UCSD-AML1 (cell line): ENCODE data around the gene TNFSF4.
"Not testable (repeated sequence)": the region's sequence is repeated elsewhere in the genome, so short reads cannot be mapped to it uniquely, and the experiment has no call there.

ENCODE experiments used
- DNase-seq: peaks from one replicate; lab custom pipeline; 2025; ENCODE audit not compliant: unreplicated experiment; lab: John Stamatoyannopoulos, UW

Gene TNFSF4, protein sequence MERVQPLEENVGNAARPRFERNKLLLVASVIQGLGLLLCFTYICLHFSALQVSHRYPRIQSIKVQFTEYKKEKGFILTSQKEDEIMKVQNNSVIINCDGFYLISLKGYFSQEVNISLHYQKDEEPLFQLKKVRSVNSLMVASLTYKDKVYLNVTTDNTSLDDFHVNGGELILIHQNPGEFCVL

DNA sequence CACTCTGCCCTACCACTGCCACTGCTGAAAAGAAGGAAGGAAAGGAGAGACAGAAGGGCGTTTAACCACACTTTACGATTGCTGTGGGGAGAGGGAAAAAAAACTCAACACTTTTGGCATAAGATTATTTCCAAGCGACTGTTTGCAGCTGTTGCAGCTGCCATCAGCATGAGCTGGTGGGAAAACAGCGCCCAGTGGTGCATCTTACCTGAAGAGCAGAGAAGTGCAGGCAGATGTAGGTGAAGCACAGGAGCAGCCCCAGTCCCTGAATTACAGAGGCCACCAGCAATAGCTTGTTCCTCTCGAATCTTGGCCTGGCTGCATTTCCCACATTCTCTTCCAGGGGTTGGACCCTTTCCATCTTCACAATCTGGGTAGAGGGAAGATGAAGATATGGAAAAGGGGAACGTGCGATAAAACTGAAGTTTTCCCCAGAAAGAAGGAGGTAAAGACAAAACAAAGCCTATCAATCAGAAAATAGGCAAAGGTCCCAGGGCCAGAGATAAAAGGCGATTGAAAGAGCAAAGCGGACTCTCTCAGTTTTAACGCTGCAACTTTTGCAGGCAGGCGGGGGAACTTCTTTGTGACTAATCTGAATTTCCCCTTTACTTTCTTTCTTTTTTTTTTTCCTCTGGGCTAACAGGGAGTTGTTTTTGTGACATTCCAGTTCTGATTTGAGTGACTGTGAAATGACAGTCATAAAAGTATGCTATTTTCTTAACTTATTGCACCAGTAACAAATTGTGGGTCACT, at the start of gene TNFSF4:
TSS of gene TNFSF4 (minus strand) at position 516 of the 753 bp plus-strand sequence. CDS start at position 361, 155 bp downstream.
- peak; percentile 39 for DNase-seq

DNA sequence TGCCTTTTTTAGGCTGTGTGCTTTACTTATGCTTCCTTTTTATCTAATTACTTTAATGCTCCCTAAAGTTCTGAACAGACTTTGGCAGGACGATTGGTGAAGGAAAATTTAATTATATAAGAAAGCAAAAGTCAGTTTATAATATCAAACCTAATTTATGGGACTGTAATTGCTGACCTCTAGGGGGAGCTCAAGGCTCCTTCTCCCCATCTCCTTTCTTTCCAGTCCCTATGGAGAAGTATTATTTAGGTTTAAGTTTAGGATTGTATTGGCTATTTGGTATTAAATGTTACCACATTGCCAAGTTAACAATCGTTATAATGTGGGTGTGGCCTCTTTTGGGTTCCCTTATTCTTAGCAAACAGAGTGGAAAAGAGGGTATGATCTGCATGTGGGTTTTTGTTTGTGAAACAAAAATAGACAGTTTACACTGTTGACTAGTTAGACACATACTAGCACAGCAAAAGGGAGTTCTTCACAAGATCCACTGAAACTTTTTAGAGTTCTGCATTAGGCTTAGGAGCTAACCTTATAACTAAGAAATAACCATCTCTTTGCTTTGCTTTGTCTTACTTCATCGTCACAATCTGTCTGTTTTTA, 48.2 kb upstream of the TNFSF4 start:
- DNase-seq = no peak

DNA sequence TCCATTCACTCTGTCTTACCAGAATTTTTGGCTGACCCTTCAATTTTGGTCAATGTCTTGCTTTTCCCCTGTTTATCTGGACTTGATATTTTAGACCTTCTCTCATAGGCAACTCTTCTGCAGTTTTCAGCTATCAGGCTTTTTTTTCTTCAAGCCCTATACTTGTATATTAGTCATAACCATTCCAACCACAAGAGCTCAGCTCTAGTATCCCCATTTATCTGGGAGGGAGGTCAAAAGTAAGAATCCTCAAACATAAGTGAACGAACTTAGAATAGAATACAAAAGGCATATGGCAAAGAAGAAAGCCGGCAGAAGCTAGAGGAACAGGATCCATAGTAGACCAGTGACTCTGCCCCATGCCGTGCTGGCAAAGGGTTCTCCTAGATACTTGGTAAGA, 45.9 kb upstream of the TNFSF4 start:
- no peak for DNase-seq

DNA sequence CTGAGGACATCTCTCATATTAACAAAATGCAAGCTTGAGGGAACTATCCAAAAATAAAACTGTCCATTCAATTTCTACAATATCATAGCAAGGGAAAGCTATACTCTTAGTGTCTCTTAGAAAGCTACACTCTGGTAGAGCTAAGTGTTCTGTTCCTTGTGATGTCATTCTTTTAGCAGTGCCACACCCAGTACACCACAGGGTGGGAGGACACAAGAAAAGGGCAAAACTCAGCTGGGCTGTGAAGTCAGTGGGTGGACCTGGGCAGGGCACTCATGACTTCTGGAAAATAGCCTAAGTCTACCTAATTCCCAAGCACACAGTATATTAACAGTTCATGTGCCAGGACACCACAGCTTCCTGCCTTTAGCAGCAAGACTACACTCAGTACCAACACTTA, 42.2 kb upstream of the TNFSF4 start:
- DNase-seq = no peak

DNA sequence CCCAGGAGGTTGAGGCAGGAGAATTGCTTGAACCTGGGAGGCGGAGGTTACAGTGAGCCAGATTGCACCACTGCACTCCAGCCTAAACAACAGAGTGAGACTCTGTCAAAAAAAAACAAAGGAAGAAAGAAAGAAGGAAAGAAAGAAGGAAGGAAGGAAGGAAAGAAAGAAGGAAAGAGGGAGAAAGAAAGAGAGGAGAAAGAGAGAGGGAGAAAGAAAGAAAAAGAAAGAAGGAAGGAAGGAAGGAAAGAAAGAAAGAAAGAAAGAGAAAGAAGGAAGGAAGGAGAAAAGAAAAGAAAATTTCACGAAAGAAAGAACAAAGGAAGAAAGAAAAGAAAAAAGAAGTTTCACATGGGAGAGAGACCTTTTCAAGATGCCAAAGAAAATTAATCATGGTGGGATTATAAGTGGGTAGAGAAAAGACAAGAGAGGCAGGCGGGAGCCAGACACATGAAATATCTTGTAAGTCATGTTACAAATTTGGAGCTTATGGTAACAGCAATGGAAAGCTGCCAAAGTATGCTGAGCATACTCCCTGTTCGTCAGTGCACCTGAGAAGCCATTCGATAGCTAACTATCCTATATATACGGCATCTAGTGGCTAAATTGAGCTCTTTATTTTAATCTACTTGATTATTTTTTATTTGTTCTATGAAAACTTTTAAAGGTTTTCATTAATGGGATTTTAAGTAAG, 41.3 kb upstream of the TNFSF4 start:
- DNase-seq = no peak

DNA sequence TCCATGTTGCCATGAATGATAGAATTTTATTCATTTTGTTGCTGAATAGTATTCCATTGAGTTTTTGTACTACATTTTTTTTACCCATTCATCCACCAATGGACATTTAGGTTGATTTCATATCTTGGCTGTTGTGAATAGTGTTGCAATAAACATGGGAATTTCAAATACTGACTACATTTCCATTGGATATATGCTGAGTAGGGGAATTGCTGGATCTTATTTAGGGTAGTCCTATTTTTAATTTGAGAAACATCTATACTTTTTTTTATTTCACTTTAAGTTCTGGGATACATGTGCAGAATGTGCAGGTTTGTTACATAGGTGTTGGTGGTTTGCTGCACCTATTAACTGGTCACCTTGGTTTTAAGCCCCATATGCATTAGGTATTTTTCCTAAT, 38.8 kb upstream of the TNFSF4 start:
- DNase-seq = no peak

DNA sequence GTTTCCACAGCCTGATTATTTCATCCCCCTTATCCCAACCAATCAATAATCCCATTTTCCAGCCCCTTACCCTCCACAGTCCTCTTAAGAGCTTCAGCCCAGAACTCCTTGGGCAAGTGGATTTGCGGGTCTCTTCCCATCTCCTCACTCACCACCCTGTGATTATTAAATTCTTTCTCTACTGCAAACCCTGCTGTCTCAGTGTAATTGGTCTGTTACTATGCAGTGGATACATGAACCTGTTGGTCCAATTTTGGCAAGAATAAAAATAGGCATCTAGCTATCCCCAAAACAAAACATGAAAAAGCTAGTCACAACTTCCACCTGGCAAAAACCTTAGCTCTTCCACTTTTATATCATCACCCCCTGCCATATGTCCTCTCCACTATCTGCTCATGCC, 36.2 kb upstream of the TNFSF4 start:
- no peak for DNase-seq

DNA sequence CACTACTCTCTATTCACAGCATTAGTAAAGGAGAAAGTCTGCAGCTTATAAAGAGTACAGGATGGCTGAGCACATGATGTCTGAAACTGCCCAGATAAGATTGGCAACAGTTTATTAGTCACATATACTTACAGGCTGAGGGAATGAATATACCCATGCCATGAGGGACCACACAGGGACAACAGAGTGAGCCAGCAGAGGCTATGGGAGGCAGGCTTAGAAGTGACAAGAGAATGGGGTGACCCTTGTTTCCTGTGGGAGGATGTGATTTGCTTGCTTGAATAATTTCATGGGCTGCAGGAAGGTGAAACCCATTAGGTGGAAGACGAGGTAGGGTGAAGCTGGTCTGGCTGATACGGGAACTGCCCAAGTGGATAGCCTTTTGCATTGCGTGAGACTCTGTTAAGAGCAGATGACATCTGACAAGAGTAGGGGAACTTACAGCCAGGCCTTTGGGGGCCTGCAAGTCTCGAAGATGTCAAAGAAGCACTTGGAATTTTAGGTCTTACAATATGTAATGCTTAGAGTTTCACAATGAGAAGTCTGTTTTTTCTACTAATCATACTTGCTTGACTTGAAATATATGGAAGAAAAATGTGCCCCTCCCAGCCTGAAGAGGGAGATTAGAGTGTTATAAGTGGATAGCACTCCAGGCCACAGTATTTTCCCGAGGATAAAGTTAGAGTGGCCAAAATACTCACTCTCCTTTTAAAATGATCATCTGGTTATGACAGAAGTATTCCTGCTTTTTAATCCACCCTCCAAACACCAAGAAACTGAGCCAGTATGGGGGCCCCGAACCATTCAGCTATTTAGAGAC, 34.6 kb upstream of the TNFSF4 start:
- no peak for DNase-seq

DNA sequence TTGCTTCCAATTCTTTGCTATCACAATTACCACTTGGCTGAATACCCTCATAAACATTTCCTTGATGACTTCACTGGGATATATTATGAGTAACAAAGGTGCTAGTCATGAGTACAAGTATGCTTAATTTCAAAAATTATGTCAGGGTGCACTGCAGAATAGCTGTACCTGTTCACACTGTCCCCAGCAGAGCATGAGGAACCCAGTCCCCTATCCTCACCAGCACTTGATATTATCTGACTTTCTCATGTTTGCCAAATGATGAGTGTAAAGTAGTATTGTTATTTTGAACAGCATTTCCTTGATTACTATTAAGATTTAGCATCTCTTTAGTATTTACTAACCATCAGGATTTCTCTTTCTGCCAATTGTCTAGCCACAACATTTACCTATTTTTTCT, 33.5 kb upstream of the TNFSF4 start:
- no peak for DNase-seq

DNA sequence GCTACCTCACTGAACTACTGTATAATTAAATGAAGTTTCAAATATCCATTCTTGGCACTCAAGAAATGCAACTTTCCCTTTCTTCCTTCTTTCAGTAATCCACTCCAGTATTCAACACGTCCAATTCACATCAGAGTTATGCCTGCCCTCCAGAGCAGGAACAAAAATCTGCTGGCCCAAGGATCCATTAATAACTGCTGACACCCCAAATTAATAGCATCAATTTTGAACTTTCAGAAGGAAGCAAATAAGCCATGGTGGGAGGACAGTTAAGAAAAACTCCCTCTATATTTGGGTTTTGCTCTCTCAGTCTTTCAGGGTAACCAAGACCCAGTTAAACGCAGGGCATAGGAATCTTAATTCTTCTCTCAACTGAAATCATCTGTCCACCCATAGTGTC, 31.9 kb upstream of the TNFSF4 start:
- no peak for DNase-seq

DNA sequence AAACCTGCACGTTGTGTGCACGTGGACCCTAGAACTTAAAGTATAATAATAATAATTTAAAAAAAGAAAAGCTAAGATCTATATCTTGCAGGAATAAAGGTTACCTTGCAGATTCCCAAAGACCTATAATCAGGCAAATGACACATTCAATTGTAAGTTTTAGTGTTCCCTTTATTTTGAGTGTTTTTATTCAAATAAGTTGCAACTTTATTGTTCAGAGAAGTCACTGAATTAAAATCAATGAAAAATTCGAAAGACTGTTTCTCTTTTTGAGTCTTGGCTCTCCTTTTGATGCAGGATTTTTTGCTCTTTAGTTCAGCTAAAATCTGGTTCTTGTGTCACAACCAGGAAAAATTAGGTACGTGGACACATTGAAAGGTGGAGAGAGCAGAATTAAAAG, 27.8 kb upstream of the TNFSF4 start:
- DNase-seq = no peak

DNA sequence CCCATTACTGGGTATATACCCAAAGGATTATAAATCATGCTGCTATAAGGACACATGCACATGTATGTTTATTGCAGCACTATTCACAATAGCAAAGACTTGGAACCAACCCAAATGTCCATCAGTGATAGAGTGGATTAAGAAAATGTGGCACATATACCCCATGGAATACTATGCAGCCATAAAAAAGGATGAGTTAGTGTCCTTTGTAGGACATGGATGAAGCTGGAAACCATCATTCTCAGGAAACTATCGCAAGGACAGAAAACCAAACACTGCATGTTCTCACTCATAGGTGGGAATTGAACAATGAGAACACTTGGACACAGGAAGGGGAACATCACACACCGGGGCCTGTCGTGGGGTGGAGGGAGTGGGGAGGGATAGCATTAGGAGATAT, 27.3 kb upstream of the TNFSF4 start:
- DNase-seq = not testable (repeated sequence)

DNA sequence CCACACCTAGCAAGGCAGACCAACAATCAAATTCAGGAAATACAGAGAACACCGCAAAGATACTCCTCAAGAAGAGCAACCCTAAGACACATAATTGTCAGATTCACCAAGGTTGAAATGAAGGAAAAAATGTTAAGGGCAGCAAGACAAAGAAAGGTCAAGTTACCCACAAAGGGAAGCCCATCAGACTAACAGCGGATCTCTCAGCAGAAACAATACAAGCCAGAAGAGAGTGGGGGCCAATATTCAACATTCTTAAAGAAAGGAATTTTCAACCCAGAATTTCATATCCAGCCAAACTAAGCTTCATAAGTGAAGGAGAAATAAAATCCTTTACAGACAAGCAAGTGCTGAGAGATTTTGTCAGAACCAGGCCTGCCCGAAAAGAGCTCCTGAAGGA, 21.9 kb upstream of the TNFSF4 start:
- DNase-seq = not testable (repeated sequence)

DNA sequence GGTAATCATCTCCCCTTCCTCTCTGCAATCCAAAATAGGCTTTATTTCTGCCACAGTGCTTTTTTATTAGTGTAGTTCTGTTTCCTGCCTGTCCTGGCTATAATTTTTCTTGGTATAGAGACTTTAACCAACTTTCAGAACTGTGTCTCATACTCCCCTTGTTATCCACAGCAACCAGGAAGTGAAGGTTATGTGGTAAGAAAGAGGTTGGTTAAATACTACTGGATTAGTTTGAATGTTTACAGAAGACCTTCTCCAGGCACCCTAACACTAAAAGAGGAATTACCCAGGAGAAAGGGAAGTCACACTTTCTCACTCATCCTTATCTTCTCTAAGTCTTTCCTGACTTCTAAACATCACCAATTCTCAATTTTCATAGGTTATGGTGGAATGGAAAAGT, 17.8 kb upstream of the TNFSF4 start:
- no peak for DNase-seq

DNA sequence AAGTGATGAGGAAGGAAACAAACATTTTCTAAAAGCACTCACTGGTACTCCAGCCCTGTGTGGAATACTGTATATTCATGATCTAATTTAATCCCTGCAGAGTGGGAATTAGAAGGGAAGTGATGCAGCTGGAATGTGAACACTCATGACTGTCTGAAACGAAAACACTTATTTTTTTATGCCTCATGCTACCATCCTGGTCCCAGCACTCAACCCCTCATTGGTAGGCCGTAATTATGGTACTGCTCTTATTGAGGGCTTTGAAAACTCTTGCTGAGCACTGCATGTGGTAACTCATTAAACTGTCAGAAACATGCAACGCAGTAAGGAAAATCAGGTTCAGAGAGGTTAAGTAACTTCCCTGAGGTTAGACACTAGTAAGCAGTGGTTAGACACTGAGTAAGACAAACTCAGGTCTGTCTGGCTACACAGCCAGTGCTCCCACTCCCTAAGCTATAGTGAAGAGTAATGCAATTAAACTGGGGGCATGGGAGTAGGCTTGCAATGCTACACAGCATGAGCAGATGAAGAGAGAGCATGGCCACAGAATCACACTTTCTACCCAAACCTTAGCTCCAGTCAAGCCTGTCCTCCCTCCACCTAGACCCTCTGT, 17.3 kb upstream of the TNFSF4 start:
- no peak for DNase-seq

DNA sequence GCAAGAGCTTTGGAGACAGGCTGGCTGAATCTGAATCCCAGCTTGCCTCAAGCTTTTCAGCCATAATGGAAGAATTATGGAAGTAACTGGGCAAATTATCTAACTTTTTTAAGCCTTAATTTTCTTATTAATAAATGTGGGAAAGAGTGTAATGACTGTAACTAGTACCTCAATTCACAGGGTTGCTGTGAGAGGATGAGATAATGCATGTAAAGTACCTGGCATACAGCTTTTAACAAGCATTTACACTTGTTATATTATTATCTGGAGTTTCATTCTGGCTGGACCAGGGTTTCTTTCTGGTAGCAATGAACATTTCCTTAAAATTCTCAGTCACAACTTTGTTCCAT, 15.9 kb upstream of the TNFSF4 start:
- DNase-seq = no peak

DNA sequence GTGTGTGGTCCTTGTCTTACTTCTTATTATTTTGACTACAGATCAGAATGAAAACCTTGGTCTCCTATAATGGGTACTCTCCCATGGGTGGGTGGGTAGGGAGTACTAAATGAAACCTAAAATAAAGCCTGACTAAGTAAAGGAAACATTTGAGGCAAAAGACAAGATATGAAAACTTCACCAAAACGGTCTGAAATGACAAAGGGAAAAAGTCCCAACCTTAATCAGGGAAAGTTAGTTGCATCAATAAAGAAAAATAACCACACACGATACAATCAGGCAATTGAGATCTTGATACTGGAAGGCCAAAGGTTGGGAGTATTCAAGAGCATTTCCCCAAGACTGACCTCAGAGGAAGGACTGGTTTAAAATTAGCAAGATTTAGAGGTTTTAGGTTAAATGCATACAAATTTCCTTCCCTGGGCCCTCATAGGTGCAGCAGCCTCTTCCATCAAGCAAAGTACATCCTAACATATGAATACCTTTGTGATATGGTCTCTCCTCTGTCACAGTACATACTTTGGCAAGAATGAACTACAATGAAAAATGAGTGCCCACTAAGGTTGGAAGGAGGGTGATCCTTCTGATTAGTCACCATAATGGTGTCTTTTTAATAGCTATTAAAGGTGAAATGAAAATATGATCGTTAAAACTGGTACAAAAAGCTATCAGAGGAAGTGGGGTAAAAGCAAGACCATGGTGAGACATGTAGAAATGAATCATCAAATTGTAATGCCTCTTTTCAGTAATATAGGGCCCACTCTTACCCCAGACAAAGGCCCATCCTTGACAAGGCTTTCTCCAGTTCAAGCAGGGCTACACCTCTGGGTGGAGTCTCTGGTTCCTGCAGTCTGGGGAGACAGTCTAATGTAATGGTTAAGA, 15.3 kb upstream of the TNFSF4 start:
- no peak for DNase-seq

DNA sequence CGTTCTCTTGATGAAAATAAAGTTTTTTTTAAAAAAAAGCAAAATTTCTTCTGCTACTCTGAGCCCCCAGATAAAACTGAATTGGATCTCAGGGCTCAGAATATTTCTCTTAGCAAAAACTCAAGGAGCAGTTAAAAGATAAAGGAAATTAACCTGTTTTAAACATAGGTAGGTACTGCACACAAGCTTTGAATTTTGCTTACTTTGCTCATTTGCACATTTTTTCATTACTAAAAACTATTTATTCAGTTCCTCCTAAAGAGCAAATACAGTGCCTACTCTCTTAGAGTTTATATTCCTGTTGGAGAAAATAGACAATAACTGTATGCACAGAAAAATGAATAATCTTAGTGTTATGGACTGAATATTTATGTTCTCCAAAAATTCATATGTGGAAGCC, 13.0 kb upstream of the TNFSF4 start:
- DNase-seq = no peak

DNA sequence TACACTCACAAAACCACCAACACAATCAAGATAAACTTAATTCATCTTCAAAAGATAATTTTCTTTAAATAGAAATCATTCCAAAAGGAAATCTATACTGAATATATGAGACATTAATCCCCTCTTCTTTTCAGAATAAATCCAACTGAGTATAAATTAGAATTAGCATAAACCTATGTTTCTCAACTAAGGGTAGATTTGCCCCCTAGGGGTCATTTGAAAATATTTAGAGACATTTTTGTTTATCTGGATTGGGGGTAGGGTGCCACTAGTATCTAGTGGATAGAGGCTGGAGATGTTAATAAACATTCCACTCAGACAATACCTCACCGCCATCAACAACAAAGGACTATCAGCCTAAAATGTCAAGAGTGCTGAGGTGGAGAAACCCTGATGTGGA, 6.5 kb upstream of the TNFSF4 start:
- no peak for DNase-seq
